ENCODE measurements around the gene SMYD3.

GRCh38 chr1:246398126-246398813 lies 108.8 kb downstream of the SMYD3 start:
- TF ChIP-seq CTCF (IDR thresholded peaks at IDR 0.05) (no peak), POLR2AphosphoS5 (IDR thresholded peaks at IDR 0.05) (no peak)
